GM21786 (cell line): ENCODE data around the gene CHKA.
"Not testable (repeated sequence)": the region's sequence is repeated elsewhere in the genome, so short reads cannot be mapped to it uniquely, and the experiment has no call there.

Source experiments
- ATAC-seq: cut with Tn5 transposase; IDR thresholded peaks from one replicate; pipeline ENCODE4 v1.9.1; 2021; ENCODE audit not compliant: unreplicated experiment

CHKA gene

DNA sequence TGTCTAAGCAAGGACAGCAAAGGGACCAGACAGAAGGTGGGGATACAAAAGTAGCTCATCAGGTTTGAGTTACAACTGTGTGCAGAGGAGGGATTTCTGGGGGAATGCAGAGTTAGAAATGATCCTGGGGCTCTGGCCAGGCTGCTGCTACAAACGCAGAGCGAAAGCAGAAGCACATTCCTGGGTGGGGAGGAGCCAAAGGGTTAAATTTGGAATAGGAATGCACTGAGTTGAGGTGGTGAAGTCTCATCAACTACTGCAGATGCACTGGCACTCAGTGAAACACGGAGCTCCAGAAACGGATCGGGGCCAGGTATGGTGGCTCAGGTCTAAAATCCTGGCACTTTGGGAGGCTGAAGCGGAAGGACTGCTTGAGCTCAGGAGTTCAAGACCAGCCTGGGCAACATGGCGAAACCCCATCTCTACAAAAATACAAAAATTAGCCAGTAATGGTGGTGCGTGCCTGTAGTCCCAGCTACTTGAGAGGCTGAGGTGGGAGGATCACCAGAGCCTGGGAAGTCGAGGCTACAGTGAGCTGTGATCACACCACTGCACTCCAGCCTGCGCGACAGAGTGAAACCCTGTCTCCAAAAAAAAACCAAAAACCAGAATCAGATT lies 3.2 kb downstream of the CHKA start:
- ATAC-seq, result no peak

GRCh38 chr11:68116974-68117373 lies 4.2 kb downstream of the CHKA start:
- ATAC-seq, result no peak

DNA sequence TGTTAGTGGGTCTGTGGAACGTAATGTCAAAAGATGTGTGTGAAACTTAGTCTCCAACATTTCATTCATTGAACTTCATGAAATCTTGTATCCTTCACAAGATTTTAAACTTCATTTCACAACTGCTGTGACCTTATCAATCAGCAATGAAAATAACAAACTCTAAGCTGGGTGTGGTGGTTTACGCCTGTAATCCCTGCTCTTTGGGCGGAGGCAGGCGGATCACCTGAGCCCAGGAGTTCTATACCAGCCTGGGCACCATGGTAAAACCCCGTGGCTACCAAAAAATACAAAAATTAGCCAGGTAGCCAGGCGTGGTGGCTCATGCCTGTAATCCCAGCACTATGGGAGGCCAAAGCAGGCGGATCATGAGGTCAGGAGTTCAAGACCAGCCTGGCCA lies 5.1 kb downstream of the CHKA start:
- no peak for ATAC-seq

- no peak for ATAC-seq
These were observed 5.9 kb downstream of the CHKA start for GRCh38 chr11:68115285-68115684.

- ATAC-seq, result no peak
These were observed 7.2 kb downstream of the CHKA start for GRCh38 chr11:68113986-68114385.

GRCh38 chr11:68107689-68108088 lies 13.5 kb downstream of the CHKA start:
- no peak for ATAC-seq

DNA sequence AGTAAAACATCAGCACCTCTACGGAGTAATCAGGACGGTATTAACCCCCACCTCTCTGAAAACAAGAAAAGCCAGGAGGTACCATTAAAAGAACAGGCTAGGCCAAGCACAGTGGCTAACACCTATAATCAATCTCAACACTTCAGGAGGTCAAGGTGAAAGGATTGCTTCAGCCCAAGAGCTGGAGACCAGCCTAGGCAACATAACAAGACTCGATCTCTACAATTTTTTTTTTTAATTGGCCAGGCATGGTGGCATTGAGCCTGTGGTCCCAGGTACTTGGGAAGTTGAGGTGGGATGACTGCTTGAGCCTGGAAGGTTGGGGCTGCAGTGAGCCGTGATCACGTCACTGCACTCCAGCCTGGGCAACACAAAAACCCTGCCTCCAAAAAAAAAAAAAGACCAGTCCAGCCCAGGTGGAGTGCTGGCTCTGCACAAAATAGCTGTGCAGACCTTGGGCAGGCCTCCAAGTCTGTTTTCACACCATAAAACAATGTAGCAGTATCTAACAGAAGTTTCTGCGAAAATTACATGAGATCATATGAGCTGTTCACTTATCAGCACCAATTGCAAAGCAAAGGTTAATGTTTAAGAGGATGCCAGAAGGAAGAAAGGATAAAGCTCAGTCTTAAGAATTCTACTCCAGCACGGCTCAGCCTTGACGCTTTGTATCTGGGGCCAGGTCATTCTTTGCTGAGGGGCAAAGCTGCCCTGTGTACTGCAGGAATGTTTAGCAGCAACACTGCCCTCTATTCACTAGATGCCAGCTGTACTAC lies 14.8 kb downstream of the CHKA start:
- ATAC-seq, result no peak

DNA sequence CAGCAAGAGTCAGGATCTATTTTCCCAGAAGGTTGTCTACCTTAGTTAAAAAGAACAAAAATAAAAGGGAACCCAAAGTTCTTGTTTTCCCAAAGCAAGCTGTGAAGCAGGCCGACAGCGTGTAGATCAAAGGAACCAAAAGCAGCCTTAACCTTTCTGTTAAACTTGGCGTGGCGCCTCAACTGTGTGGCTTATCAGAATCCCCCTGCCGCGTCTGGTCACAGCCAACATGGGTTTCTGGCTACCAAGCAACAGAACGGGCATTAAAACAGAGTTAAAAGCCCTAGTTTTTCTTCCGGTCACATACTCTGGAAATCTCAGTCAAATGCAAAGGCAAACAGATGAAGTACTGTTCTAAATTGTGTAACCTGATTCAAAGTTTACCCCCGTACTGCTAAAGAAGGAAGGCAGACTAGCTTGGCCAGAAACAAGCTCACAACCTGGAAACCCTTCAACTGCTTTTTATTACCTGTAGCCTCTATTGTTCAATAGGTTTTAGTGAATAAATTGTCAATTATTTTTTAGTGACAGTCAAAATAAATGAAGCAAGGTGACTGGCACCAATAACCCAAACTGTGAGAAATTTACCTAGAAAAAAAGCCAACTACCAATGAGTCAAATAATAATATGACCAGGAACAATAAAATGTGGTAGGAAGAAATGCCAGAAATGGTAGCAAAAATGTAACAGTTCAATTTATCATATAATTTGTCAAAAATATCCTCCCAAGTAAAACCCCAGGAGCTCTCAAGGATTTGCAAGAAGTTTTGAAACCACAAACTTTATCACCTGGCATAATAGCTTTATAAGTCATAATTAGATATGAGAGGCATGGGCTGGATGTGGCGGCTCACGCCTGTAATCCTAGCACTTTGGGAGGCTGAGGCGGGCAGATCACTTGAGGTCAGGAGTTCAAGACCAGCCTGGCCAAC lies 21.4 kb downstream of the CHKA start:
- no peak for ATAC-seq

DNA sequence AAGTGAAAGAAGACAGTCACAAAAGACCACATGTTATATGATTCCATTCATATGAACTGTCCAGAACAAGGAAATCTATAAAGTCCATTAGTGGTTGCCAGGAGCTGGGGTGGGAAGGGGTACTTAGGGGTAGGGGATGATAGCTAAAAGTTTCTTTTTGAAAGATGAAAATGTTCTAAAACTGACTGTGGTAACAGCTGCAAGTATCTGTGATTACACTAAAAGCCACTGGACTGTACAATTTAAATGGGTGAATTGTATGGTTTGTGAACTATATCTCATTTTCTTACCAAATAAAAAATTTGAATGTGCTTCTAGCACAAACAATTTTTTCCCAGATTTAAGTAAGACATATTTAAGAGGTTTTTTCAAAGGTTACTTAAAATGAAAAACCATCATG lies 22.1 kb downstream of the CHKA start:
- no peak for ATAC-seq

GRCh38 chr11:68096962-68097361 lies 24.2 kb downstream of the CHKA start:
- no peak for ATAC-seq

GRCh38 chr11:68093565-68093964 lies 27.6 kb downstream of the CHKA start:
- no peak for ATAC-seq

GRCh38 chr11:68092946-68093345 lies 28.2 kb downstream of the CHKA start:
- not testable (repeated sequence) for ATAC-seq

DNA sequence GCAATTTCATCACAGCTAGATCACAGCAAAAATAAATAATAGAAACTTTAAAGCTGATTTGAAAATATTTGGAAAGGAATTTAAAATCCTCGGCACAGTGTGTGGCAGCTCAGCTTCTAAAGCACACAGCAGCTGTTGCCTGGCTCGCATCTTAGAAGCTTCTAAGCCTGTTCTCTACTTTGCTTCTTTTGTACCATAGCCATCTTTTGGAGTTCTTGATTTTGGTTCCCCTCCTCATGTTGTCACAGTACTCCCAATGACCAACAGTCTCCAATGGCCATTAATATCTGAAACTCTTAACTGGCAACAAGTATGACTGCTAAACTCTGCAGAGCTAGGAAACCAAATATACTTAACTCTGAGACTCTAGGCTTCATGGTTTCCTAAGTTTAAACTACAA lies 28.8 kb downstream of the CHKA start:
- ATAC-seq, result no peak

DNA sequence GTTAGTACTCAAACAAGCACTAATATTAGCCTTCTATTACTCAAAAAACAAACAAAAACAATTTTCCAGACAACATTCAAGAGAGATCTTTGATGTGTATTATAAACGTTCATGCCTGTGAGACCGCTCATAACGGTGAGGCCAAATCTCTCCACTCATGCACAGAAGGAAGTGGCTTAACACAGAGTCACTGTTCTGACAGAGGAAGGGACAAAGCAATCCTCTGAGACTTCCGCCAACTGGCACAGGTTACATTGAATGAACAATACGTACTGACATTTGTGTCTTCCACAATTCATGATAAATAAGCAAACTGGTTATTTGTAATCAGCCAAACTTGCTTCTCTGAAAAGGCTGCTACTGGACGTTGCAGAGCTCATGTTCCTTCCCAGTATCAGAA lies 30.5 kb downstream of the CHKA start:
- ATAC-seq, result no peak

- no peak for ATAC-seq
These were observed 30.9 kb downstream of the CHKA start for GRCh38 chr11:68090287-68090686.

- ATAC-seq, result no peak
These were observed 31.5 kb downstream of the CHKA start for GRCh38 chr11:68089679-68090078.

DNA sequence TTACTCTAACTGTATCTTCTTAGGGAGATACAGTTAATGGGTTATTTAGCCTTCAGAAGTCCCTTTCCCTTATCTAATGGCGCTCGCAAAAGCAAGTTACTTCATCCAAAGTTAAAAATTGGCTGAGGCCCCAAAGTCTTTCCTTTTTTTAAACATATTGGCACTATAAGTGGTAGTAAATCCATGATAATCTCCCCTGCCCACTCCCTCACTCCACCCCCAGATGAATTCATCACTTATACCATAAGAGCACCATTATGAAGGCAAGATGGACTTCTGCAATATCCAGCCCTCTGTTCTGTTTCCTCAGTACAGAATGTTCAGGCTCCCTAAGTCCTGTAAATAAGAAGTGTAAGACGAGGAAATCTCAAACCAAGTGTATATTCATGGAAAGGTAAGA lies 37.7 kb downstream of the CHKA start:
- ATAC-seq, result no peak

DNA sequence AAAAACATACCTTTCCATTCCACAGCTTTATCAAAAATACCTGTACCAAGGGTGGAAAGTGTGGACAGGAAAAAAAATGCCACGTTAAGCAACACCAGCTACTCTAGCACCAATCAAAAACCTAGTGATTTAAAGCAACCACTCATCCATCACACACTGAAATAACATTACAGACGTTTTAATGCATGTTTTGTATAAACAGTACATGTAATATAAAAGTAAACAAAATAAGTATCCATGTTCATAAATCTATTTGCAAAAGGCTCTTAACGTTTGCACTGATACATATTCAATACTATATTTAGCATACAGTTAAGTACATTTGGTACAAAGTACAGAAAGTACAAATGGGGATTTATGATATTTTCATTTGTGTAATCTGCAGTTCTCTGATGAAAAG lies 38.7 kb downstream of the CHKA start:
- no peak for ATAC-seq

GRCh38 chr11:68081691-68082090 lies 39.5 kb downstream of the CHKA start:
- no peak for ATAC-seq

GRCh38 chr11:68080860-68081259 lies 40.3 kb downstream of the CHKA start:
- no peak for ATAC-seq
